Subcutaneous abdominal adipose tissue (tissue), 5 donors: ENCODE results near the gene ADK.
A peak's percentile ranks its signal among the peaks of the same experiment; 100 is the strongest.
"Not testable (repeated sequence)": the region's sequence is repeated elsewhere in the genome, so short reads cannot be mapped to it uniquely, and the experiment has no call there.

Experiments used
- H3K27ac ChIP-seq: one replicate; pipeline ENCODE4 v1.7.0; 2013; ENCODE audit warnings: low read depth, mild to moderate bottlenecking, inconsistent platforms, low read length, moderate library complexity
- H3K27me3 ChIP-seq, 5 donors: one replicate each; pipeline ENCODE4 v1.7.0; 2013; ENCODE audit warnings: low read length in 5 of 5, inconsistent platforms in 1 of 5; ENCODE audit not compliant: control insufficient read depth in 5 of 5, insufficient read depth in 4 of 5
- H3K36me3 ChIP-seq, 5 donors: one replicate each; pipeline ENCODE4 v1.7.0; 2013; ENCODE audit warnings: low read length in 5 of 5; ENCODE audit not compliant: control insufficient read depth in 5 of 5, insufficient read depth in 5 of 5
- H3K4me1 ChIP-seq, 5 donors: one replicate each; pipeline ENCODE4 v1.7.0; 2013; ENCODE audit warnings: low read length in 5 of 5, mild to moderate bottlenecking in 3 of 5, moderate library complexity in 1 of 5; ENCODE audit not compliant: control insufficient read depth in 5 of 5, insufficient read depth in 5 of 5
- H3K4me3 ChIP-seq, 5 donors: one replicate each; pipeline ENCODE4 v1.7.0; 2013; ENCODE audit warnings: low read length in 5 of 5, low read depth in 1 of 5
- H3K9ac ChIP-seq, 5 donors: one replicate each; pipeline ENCODE4 v1.7.0; 2013; ENCODE audit warnings: low read length in 5 of 5, mild to moderate bottlenecking in 4 of 5, moderate library complexity in 3 of 5
- H3K9me3 ChIP-seq, 5 donors: one replicate each; pipeline ENCODE4 v1.7.0; 2013; ENCODE audit warnings: low read length in 5 of 5; ENCODE audit not compliant: control insufficient read depth in 5 of 5
- donor health status: healthy.
- donor health status: healthy.
- donor health status: healthy.
- donor health status: healthy.
- donor health status: healthy.

Gene ADK

GRCh38 chr10:74353021-74353420, 202.0 kb downstream of the ADK start:
- H3K4me3 ChIP-seq, H3K4me1 ChIP-seq, H3K9me3 ChIP-seq, H3K27me3 ChIP-seq, H3K27ac ChIP-seq, H3K36me3 ChIP-seq, H3K9ac ChIP-seq: not testable (repeated sequence)

GRCh38 chr10:74361678-74362077, 210.7 kb downstream of the ADK start:
- H3K9me3 ChIP-seq, result peaks cover 3 to 27% (median 16%) of the 10 kb centered on the region in 5 donors
- H3K9ac ChIP-seq, result no peak overlapping the region
- H3K4me3 ChIP-seq, result peak overlapping the region in 1 of 5 donors; percentile 12
- no peaks in the 10 kb centered on the region for H3K27me3 ChIP-seq
- H3K4me1 ChIP-seq, result no peaks in the 10 kb centered on the region
- H3K36me3 ChIP-seq, result peaks cover 5 to 16% (median 11%) of the 10 kb centered on the region in 5 donors
- no peak overlapping the region for H3K27ac ChIP-seq

- no peak overlapping the region for H3K27ac ChIP-seq
- H3K4me3 ChIP-seq, result no peak overlapping the region
- H3K4me1 ChIP-seq, result no peaks in the 10 kb centered on the region
- no peak overlapping the region for H3K9ac ChIP-seq
- peaks cover 2 to 26% (median 16%) of the 10 kb centered on the region in 5 donors for H3K9me3 ChIP-seq
- H3K27me3 ChIP-seq, result no peaks in the 10 kb centered on the region
- peaks cover 7 to 15% (median 10%) of the 10 kb centered on the region in 5 donors for H3K36me3 ChIP-seq
Observed at GRCh38 chr10:74363727-74364126, 212.7 kb downstream of the ADK start.

GRCh38 chr10:74365109-74365508, 214.1 kb downstream of the ADK start:
- peaks cover 0 to 16% (median 15%) of the 10 kb centered on the region in 5 donors for H3K9me3 ChIP-seq
- no peak overlapping the region for H3K9ac ChIP-seq
- H3K36me3 ChIP-seq, result peaks cover 6 to 18% (median 10%) of the 10 kb centered on the region in 5 donors
- H3K4me3 ChIP-seq, result no peak overlapping the region
- no peak overlapping the region for H3K27ac ChIP-seq
- H3K27me3 ChIP-seq, result no peaks in the 10 kb centered on the region
- H3K4me1 ChIP-seq, result no peaks in the 10 kb centered on the region

GRCh38 chr10:74371696-74372095, 220.7 kb downstream of the ADK start:
- Histone ChIP-seq H3K9ac (no peak overlapping the region), H3K36me3 (peaks cover 0 to 7% (median 4%) of the 10 kb centered on the region in 5 donors), H3K27me3 (no peaks in the 10 kb centered on the region), H3K27ac (no peak overlapping the region), H3K9me3 (no peaks in the 10 kb centered on the region), H3K4me3 (no peak overlapping the region), H3K4me1 (no peaks in the 10 kb centered on the region)

GRCh38 chr10:74373059-74373458, 222.0 kb downstream of the ADK start:
- Histone ChIP-seq H3K9ac (no peak overlapping the region), H3K27ac (no peak overlapping the region), H3K36me3 (peaks cover 0 to 7% (median 4%) of the 10 kb centered on the region in 5 donors)

GRCh38 chr10:74377476-74377875, 226.5 kb downstream of the ADK start:
- Histone ChIP-seq H3K9me3 (no peaks in the 10 kb centered on the region), H3K9ac (no peak overlapping the region), H3K27ac (no peak overlapping the region), H3K27me3 (no peaks in the 10 kb centered on the region), H3K36me3 (no peaks in the 10 kb centered on the region), H3K4me1 (no peaks in the 10 kb centered on the region), H3K4me3 (no peak overlapping the region)

More at GRCh38 chr10:74373059-74373458, 222.0 kb downstream of the ADK start:
- H3K9me3 ChIP-seq, result no peaks in the 10 kb centered on the region
- H3K27me3 ChIP-seq, result no peaks in the 10 kb centered on the region
- no peak overlapping the region for H3K4me3 ChIP-seq
- no peaks in the 10 kb centered on the region for H3K4me1 ChIP-seq

GRCh38 chr10:74379474-74379873, 228.5 kb downstream of the ADK start:
- Histone ChIP-seq H3K36me3 (no peaks in the 10 kb centered on the region), H3K4me3 (no peak overlapping the region), H3K27me3 (no peaks in the 10 kb centered on the region), H3K4me1 (no peaks in the 10 kb centered on the region), H3K27ac (no peak overlapping the region), H3K9me3 (no peaks in the 10 kb centered on the region), H3K9ac (no peak overlapping the region)

GRCh38 chr10:74380795-74381194, 229.8 kb downstream of the ADK start:
- no peaks in the 10 kb centered on the region for H3K27me3 ChIP-seq
- H3K4me3 ChIP-seq, result no peak overlapping the region
- no peaks in the 10 kb centered on the region for H3K36me3 ChIP-seq
- no peaks in the 10 kb centered on the region for H3K9me3 ChIP-seq
- H3K4me1 ChIP-seq, result no peaks in the 10 kb centered on the region
- no peak overlapping the region for H3K9ac ChIP-seq
- H3K27ac ChIP-seq, result no peak overlapping the region

- Histone ChIP-seq H3K4me1 (no peaks in the 10 kb centered on the region), H3K27ac (no peak overlapping the region), H3K36me3 (no peaks in the 10 kb centered on the region), H3K9me3 (no peaks in the 10 kb centered on the region), H3K27me3 (no peaks in the 10 kb centered on the region), H3K9ac (no peak overlapping the region), H3K4me3 (no peak overlapping the region)
Observed at GRCh38 chr10:74381291-74381853, 230.4 kb downstream of the ADK start.
